GM19328 (cell line): Measurements from ENCODE around the gene PER3.
A peak's percentile ranks its signal among the peaks of the same experiment; 100 is the strongest.

ENCODE experiments used
- ATAC-seq: cut with Tn5 transposase; IDR thresholded peaks from one replicate; pipeline ENCODE4 v1.9.1; 2021; ENCODE audit warnings: mild to moderate bottlenecking, moderate library complexity; ENCODE audit not compliant: unreplicated experiment

PER3 gene

DNA sequence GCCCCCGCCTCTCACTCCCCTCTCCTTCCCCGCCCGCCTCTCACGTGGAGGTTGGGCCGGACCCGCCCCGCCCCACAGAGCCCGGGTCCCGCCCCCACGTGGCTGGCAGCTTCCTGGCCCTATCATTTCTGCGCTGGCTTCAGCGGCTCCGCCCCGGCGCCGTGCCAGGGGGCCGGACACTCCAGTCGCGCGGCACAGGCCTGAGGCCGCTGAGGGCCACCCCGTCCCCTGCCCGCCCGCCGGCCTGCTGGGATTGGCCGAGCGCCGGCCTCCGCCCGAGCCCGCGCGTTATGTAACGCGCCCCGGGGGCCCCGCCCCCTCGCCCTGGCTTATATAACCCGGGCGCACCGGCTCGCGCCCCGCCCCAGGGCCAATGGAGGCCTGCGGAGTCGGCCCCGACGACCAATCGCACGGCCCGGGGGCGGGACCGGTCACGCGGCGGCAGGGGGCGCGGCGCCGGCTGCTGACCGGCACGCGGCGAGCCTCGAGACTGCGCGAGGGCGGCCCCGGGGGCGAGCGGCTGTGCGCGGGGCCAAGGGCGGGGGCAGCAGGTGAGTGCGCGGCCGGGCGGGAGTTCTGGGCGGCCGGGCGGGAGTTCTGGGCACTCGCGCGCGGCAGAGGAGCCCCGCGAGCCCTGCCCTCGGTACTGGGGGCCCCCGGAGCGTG lies at the start of gene PER3:
Gene PER3, plus strand, starts transcription at position 466 of the 666 bp plus-strand sequence. CDS start 587 bp downstream, outside the sequence.
- peak; percentile 91 for ATAC-seq

DNA sequence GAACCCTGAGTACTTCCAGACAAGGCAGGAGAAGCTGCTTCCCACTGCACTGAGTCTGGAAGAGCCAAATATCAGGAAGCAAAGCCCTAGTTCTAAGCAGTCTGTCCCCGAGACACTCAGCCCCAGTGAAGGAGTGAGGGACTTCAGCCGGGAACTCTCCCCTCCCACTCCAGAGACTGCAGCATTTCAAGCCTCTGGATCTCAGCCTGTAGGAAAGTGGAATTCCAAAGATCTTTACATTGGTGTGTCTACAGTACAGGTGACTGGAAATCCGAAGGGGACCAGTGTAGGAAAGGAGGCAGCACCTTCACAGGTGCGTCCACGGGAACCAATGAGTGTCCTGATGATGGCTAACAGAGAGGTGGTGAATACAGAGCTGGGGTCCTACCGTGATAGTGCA lies 46.0 kb upstream of the PER3 start:
- ATAC-seq = no peak

DNA sequence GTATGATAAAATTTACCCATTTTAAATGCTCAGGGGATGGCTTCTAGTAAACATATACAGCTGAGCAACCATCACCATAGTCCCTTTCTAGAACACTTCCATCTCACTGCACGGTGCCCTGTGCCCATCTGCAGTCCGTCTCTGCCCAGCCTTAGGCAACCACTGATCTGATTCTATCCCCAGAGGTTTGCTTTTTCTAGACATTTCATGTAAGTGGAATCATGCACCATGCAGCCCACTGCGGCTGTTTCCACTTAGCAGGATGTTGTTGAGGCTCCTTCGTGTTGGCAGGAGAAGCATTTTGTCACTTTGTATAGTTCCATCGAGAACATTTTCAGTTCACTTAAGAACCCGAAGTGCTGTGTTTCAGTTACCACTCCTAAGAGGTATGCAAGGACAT lies 40.7 kb upstream of the PER3 start:
- no peak for ATAC-seq

DNA sequence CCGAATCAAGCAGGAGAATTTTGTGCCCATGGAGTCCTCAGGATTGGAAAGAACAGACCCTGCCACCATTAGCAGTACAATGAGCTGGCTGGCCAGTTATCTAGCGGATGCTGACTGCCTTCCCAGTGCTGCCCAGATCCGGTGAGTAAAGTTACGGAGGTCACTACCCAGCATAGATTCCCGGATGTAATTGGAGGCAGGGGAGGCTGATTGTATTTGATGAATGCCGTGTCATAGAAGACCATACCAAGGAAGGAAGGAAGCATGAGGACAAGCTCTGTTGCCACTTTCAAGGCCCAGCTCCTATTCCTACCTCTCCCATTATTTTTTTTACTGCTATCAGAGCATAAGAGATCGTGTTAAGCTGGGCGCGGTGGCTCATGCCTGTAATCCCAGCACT lies 39.2 kb upstream of the PER3 start:
- ATAC-seq = no peak

DNA sequence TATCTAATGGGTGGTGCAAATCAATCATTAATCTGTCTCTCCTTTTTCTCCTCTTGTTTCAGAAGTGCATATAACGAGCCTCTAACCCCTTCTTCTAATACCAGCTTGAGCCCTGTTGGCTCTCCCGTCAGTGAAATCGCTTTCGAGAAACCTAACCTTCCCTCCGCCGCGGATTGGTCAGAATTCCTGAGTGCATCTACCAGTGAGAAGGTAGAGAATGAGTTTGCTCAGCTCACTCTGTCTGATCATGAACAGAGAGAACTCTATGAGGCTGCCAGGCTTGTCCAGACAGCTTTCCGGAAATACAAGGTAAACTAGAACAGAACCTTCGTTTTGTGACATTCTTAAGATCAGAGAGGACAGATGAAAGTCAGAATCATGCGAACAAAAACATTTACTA lies 38.3 kb upstream of the PER3 start:
- ATAC-seq = no peak

DNA sequence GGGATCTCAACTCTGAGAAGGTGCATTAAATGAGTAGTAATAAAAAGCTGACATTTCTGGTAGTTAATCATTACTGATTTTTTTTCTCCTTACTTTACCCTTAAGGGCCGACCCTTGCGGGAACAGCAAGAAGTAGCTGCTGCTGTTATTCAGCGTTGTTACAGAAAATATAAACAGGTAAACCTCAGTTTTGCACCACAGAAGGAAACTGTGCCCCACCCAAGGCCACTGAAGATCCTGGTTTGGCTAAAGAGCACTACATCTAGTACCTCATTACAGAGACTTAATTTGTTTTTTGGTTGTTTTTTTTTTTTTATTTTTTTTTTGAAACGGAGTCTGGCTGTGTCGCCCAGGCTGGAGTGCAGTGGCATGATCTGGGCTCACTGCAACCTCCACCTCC lies 36.5 kb upstream of the PER3 start:
- ATAC-seq = no peak

DNA sequence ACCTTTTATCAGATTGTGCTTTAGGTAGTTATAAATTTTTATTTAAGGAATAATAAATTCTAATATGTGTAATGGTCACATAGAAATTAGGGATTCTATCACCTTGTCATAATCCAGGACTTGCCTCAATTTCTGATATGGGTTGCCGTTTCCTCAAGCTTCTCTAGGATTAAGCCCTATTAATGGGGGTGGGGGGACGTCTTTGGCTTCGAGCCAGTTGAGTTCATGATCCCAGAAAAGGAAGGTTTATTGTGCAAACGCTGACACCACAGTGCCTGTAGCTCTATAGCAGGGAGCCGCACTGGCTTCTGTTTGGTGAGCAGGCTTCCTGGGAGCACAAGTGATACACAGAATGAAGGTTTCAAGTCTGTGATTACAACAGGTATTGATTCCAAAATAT lies 35.0 kb upstream of the PER3 start:
- ATAC-seq = no peak

DNA sequence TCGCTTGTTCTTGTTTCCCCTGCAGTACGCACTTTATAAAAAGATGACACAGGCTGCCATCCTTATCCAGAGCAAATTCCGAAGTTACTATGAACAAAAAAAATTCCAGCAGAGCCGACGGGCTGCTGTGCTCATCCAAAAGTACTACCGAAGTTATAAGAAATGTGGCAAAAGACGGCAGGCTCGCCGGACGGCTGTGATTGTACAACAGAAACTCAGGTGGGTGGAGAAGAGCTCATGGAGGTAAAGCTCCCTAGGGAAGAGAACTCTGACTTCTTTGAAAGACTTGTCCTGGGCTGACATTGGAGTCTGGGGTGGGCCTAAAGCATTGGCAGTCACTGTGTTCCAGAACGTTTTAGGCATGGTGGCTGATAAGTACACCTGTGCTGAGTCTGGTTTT lies 32.9 kb upstream of the PER3 start:
- ATAC-seq = no peak

DNA sequence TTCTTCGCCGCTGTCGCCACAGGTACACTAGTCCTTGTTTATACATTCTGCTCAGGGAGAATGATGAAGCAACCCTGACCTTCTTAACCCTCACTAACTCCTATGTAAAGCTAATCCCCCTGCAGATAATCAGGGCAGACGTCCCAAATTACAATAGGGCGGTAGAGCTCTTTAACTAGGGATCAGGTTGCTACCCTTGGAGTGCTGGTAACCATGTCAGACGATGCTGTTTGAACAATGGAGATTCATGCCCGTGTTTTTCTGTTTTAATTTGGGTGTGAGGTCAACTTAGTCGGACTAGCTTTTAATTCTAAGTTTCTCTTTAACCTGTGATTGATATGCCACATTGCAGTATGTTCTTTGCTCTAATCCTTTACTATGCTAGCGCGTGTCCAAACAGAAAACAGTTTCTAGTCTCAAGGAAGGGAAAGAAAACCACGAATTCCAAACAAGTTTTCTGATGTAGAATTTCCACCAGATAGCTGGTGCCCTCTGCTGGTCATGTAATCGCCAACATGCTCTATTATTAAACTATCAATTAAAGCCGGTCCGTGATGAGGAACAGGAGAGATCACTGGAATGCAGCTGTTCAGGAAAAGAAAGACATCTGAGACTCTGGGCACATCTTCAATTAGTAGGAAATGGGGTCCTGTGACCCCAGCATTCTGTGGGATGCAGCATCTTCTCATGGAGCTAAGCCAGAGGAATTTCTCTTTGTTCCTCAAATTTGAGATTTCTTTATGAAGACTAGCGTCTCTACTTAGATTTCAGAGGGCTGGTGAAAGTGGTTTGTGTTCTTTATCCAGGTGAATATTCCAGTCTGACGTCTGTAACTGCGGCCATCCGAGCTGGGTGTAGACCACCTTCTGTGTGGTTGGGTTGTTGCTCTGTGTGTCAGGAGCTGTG lies 31.3 kb upstream of the PER3 start:
- no peak for ATAC-seq

DNA sequence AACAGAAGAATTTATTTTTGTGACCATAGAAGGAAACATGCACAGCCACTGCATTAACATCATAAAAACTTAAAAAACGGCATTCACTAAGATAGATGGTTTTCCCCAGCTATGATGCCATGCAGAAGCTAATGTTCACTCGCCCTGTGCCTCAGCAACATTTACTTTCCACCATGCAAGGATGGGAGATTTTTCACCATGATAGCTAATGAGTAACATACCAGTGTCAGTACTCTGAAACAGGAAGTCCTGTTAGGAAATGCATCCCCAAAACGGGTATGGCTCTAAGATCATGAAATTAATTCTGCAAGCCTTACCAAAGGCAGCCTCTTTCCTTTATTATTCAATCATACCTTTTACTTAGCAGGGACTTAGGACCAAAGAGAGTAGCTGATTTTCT lies 30.4 kb upstream of the PER3 start:
- no peak for ATAC-seq

DNA sequence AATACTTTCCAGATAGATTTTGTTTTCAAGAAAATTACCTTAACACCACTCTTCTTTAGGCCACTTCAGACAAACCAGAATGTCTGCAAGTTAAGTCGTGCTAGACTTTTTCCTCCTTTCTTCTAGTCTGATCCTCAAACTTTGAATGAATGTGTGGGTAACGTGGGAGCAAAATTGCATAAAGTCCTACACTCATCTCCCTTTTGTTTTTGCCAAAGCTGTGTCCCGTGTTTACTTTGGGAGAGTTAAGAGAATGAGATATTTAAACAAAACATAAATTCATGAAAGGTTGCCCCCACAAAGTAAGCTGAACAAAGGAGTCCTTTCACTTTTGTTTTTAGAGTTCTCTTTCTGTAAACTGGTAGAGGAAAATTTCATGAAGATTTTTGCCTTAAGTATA lies 29.9 kb upstream of the PER3 start:
- no peak for ATAC-seq

DNA sequence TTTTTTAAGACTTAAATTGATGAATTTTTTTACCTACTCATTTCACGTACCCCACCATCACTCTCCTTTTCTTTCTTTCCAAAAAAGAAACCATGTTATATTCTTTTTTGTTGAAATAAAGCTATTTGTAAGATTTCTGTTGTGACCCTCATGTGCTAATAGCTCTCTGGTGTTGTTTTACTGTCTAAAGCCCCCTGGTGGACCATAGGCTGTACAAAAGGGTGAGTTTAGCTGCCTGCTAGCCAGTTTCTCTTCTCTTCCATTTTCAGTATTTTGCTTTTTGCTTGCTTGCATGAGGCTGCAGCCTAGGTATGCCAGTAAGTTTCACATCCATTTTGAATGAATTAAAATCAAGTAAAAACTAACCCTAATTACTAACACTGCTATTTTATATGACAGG lies 28.6 kb upstream of the PER3 start:
- ATAC-seq = no peak

DNA sequence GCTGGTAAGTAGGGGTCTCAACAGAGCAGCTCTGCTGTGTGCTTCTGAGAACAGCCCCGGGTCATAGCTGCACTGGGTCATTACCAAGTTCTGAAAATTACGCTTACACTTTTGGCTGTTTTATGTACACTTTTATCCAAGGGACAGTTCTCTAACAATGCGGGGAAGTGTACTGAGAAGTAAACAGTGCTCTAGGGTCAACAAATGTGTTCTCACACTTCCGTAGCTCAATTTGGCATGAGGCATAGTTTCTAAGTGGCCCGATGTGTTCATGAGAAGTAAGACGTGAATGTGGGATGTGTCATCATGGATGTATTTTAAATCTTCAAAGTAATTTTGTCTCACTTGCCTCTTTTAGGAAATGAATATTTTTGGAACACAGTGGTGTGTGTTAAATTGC lies 23.8 kb upstream of the PER3 start:
- no peak for ATAC-seq

DNA sequence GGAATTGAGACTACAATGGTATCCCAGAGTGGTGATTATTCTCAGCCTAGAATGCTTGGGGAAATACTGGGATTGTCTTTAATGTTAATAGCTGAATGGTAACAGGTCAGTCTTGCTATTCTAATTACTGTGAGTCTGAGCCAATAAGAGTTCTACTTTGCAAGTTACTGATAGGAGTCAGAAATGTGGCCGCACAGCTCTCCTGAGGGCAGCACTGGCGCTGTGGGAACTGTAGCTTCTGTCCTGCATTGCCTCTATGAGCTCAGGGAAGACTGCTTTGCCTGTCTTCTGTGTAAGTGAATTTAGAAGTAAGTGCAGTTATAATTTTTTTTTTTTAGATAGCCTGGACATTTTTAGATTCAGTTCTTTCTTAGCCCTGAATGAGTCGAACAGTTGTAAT lies 23.0 kb upstream of the PER3 start:
- ATAC-seq = no peak

DNA sequence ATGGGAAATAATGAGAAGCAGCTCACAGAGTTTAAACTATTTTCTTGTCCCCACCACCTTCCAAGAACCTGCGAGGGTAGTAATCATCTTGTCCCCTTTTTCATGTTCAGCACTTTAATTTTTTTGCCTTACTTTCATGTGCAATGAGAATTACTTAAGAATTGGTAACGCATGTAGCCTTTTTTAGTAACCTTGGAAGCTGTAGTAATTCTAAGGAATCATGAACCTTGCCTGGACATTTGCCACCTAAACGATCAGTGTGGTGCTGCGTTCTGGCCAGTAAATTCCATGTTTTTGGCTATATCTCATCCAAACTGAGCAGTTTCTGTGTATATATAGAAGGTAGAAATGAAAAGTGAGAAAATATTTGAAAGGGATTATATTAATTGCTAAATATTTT lies 16.9 kb upstream of the PER3 start:
- no peak for ATAC-seq

DNA sequence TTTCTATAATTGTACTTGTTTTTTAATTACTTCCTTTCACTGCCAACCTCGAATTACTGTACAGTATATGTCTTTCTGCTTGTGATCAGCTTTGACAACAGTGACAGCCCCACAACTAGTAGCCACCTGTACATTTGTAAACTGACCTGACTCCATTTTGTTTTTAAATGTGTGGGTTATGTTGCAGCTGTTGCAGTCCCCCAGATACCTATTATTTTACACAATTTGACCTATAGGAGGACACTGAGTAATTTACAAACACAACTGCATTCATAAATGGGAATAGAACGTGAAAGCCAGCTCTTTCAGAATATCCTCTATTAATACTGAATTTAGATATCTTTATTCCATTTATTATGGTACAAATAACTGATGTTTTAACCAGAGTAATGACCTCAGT lies 15.5 kb upstream of the PER3 start:
- ATAC-seq = no peak

DNA sequence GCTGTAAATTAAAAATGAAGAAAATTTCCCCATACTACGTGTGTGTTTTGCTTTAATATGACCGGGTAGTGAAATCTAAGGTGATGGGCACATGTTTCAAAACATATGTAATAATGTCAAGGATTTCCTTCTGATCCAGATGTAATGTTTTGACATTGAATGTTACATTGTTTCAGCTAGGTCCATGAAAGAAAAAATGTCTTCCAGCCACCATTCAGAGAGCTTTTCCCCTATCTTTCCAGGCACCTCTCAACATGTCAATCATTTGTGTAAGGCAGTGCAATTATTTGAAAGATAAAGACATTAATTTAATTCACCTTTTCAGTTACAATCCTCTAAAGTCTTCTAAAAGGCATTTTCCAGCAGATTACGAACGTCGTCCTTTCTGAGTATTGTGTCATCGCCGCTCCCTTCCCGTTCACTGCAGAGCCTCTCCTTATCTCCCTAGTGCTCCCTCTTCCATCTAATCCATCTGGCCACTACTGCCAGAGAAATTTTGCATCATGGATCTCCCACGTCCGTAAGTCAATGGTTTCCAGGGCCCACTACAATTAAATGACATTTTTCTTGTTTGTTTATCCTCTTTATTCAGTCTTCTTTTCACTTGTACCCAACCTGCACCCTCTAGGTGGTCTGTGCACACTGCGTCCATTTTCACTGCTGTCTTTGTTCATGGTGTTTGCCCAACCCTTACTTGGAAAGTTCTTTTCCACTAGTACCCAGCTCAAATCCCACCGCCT lies 14.2 kb upstream of the PER3 start:
- no peak for ATAC-seq

DNA sequence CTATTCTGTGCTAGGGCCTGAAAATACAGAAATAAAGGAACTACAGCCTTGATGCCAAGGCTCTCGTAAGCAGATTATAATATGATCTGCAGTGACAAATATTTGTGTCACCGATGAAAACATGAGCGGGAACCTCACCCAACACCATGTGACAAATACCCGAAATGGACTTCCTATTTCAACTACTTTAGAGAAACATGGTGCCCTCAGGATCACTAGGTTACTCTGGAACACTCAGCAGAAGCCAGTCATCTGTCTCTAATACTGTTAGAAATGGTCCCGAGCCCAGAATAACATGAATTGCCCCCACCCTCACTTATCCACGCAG lies 13.5 kb upstream of the PER3 start:
- ATAC-seq = no peak

DNA sequence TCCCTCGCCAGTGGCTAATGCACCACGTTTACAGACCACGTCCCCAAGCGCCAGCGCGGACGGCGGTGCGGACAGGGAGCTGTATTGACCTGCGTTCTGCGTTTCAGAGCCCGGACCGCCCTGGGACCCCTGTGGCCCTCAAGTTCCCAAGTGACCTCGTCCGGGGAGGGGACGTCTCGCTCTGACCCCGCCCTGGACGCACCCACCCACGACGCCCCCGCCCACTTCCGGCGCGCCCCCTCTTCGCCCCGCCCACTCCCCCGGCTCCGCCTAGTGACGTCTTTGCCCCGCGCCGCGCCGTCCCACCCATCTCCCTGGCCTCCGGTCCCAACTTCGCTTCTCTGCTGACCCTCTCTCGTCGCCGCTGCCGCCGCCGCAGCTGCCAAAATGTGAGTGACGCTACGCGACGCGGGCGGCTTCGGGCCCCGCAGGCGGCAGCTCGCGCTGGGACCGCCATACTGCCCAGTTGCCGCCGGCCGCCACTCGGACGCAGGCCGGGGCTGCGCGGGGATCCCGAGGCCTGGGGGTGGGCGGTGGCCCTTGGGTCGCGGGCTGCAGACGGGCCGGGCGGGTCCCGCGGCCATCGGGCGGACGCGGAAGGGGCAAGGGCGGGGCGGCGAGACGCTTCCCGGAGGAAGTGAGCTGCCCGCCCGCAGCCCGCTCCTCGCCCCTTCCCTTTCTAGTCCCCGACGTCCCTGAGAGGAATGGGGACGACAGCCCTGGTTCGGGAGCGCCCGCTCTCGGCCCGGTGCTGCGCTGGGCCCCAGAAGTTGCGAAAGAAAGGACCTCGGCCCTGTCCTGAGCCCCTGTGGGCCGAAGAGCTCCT lies 12.9 kb upstream of the PER3 start, which contains the start of gene VAMP3:
Gene VAMP3, plus strand, starts transcription at position 300 of the 826 bp plus-strand sequence. Its CDS starts 88 bp downstream, at position 388.
- ATAC-seq = peak; percentile 77

DNA sequence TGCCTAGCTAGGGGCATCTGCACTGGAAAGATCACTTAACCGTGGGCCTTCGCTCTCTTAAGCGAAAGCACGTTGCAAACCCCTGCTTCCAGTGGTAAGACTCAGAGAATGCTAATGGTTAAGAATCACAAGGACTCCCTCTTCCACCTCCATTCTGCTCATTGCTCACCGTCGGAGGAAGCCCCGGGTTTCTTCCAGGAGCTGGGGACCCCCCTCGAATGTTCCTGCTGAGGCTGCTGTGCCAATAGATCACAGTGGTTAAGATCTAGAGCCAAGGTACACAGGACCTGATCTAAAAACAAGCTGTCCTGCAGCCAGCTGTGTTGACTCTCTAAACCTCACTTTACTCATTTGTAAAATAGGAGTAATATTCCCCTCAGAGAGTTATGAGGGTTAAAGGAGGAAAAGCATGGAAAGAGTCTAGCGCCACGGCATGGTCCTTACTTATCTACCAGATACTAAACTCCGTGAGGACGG lies 12.2 kb upstream of the PER3 start:
- ATAC-seq = no peak

DNA sequence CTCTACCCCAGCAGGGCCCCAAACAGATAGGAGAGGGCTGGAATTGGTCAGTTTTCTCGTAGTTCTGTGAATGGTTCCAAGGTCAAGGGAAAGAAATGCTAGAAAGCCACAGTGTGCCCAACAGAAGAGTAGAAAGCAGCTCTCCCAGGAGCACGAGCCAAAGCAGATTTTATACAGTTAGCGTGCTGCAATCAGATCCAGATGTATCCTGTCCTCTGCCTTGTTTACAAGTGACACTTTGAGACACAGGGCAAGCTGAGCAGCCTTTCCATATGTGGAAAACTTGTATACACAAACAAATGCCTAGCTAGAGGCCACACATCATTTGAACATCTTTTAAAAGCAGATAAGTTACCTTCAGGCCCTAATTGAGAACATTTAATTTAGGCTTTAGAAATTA lies 6.5 kb upstream of the PER3 start:
- no peak for ATAC-seq
